Naive thymus-derived CD4-positive, alpha-beta T cell (primary cell): ENCODE results near the gene PLEKHA7. TPM values are rescaled to one million over a fixed set of nuclear protein-coding genes. Genes with fewer than 3 reads are reported as not detected.
"Not testable (repeated sequence)": the region's sequence is repeated elsewhere in the genome, so short reads cannot be mapped to it uniquely, and the experiment has no call there.

Experiments
- ATAC-seq: fragments of 150-1000 bp; cut with Tn5 transposase; 2 replicates; pipeline ENCODE4 v1.10.0; 2021; ENCODE audit warnings: mild to moderate bottlenecking, moderate library complexity
- CTCF ChIA-PET: fragments of 350-600 bp; sonication (Branson Sonifier 250); formaldehyde crosslinking; loops from one replicate; lab custom pipeline; 2021; ENCODE audit warnings: antibody characterized with exemption; lab: Charles Lee
- POLR2A ChIA-PET: fragments of 350-600 bp; sonication (Branson Sonifier 250); formaldehyde crosslinking; loops from one replicate; lab custom pipeline; 2021; ENCODE audit warnings: antibody characterized with exemption, inconsistent platforms; lab: Charles Lee
- DNase-seq, 9 donors: peaks; one replicate each; pipeline versions ENCODE4 v3.0.0 to v3.0.0-alpha.2; 2020 to 2022; ENCODE audit warnings: mixed read lengths in 1 of 9
- H3K27ac ChIP-seq: one replicate; pipeline ENCODE4 v1.7.0; 2013; ENCODE audit warnings: mild to moderate bottlenecking, low read depth, low read length, moderate library complexity
- H3K27me3 ChIP-seq, 2 donors: one replicate each; pipeline ENCODE4 v1.7.0; 2013; ENCODE audit warnings: low read length in 2 of 2, mild to moderate bottlenecking in 2 of 2, moderate library complexity in 2 of 2; ENCODE audit not compliant: control insufficient read depth in 2 of 2, insufficient read depth in 2 of 2
- H3K36me3 ChIP-seq, 3 experiments: 1 replicate in 2 of 3; 2 replicates in 1 of 3; pipeline ENCODE4 v1.7.0; 2013; ENCODE audit warnings: low read length in 3 of 3, mild to moderate bottlenecking in 3 of 3, moderate library complexity in 1 of 3; ENCODE audit not compliant: insufficient read depth in 3 of 3, control insufficient read depth in 2 of 3
- H3K4me1 ChIP-seq, 2 donors: one replicate each; pipeline ENCODE4 v1.7.0; 2013; ENCODE audit warnings: low read length in 2 of 2, mild to moderate bottlenecking in 2 of 2, moderate library complexity in 1 of 2; ENCODE audit not compliant: control insufficient read depth in 2 of 2, insufficient read depth in 2 of 2
- H3K4me3 ChIP-seq: 2 replicates; pipeline ENCODE4 v1.7.0; 2013; ENCODE audit warnings: mild to moderate bottlenecking, low read length
- H3K9me3 ChIP-seq, 3 experiments: 1 replicate in 2 of 3; 2 replicates in 1 of 3; pipeline ENCODE4 v1.7.0; 2013; ENCODE audit warnings: low read length in 3 of 3; ENCODE audit not compliant: control insufficient read depth in 2 of 3
- H3K27ac Mint-ChIP-seq, 9 donors: one replicate each; pipeline ENCODE4 v1.8.0; 2020 to 2022; ENCODE audit warnings: mixed read lengths in 9 of 9, mild to moderate bottlenecking in 8 of 9, moderate library complexity in 5 of 9, inconsistent platforms in 2 of 9
- H3K27me3 Mint-ChIP-seq, 5 donors: one replicate each; pipeline ENCODE4 v1.8.0; 2021 to 2022; ENCODE audit warnings: mixed read lengths in 5 of 5, mild to moderate bottlenecking in 1 of 5
- H3K36me3 Mint-ChIP-seq, 5 donors: one replicate each; pipeline ENCODE4 v1.8.0; 2020 to 2022; ENCODE audit warnings: mixed read lengths in 5 of 5, mild to moderate bottlenecking in 3 of 5, inconsistent platforms in 1 of 5
- H3K4me1 Mint-ChIP-seq, 7 donors: one replicate each; pipeline ENCODE4 v1.8.0; 2020 to 2022; ENCODE audit warnings: mixed read lengths in 7 of 7, mild to moderate bottlenecking in 3 of 7, inconsistent platforms in 1 of 7
- H3K4me3 Mint-ChIP-seq, 10 donors: one replicate each; pipeline ENCODE4 v1.8.0; 2020 to 2022; ENCODE audit warnings: mild to moderate bottlenecking in 10 of 10, mixed read lengths in 10 of 10, moderate library complexity in 6 of 10, inconsistent platforms in 2 of 10
- H3K9me3 Mint-ChIP-seq, 11 donors: one replicate each; pipeline ENCODE4 v1.8.0; 2020 to 2022; ENCODE audit warnings: mixed read lengths in 11 of 11, mild to moderate bottlenecking in 4 of 11, inconsistent platforms in 1 of 11, moderate library complexity in 1 of 11
- intact Hi-C, 2 donors: fragments of 100-400 bp; cut with micrococcal nuclease; formaldehyde crosslinking; loops; one replicate each; pipeline ENCODE4 v1.15.1; 2023
- polyA plus RNA-seq, 2 donors: library from polyadenylated mRNA; unstranded; fragments of 300-500 nt; fragmentation: Illumina TruSeq; gene quantifications; one replicate each; pipeline ENCODE4 v1.2.3, GENCODE V29; 2021
- total RNA-seq, 6 experiments: library from RNA in 5 of 6; stranded (reverse) in 5 of 6; gene quantifications; 1 replicate in 5 of 6; 2 replicates in 1 of 6; pipeline ENCODE4 v1.2.3 and lab custom pipeline; 2021 to 2026

PLEKHA7 gene
- total and polyA plus RNA-seq, 7 experiments from 2014 or later: 0.84 to 4.8 (median 2.4) TPM

DNA sequence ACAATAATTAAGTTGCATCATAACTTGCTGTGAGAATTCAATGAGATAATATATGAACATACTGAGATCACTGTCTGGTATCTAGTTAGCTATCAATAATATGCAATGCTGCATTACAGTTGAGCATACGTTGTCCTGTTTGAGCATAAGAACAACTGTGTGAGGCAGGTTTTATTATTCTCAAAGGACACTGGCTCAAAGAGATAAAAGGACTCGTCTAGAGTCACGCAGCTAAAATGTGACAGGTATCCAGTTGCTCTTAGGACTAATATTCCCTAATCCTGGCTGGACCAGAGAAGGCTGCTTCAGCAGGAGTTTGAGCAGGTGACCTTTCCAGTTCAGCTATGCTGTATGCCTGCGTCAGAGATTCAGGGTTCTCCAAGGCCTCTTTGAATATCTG, 92.5 kb downstream of the PLEKHA7 start:
- no peak for ATAC-seq
- DNase-seq: no peak

DNA sequence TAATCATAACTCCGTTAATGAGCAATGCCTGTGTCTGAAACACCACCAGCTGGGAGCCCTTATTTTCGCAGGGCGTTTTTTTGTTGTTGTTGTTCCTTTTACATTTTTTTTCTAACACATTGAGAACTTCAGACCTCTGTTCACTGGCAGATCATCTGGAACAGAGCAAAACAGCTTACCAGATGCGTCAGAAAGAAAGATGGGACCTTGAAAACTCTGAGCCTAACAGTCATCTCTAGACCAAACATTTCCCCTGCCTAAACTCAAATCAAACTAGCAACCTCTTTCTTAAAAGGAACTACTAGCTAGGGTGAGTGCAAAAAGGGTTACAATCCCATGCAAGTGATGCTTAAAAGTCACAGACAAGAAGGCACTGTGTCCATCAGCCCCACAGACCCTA, 93.2 kb downstream of the PLEKHA7 start:
- no peak overlapping the region for H3K27ac Mint-ChIP-seq
- H3K9me3 Mint-ChIP-seq: peaks cover 0 to 6% (median 0%) of the 10 kb centered on the region in 11 donors
- POLR2A ChIA-PET: no interaction called here
- Histone ChIP-seq H3K27ac (no peak overlapping the region), H3K36me3 (no peaks in the 10 kb centered on the region), H3K4me1 (no peaks in the 10 kb centered on the region), H3K27me3 (no peaks in the 10 kb centered on the region), H3K9me3 (no peaks in the 10 kb centered on the region), H3K4me3 (no peak overlapping the region)
- H3K4me3 Mint-ChIP-seq: no peak overlapping the region
- ATAC-seq (no peak), DNase-seq (no peak)
- peaks cover under 1 to 11% (median 2%) of the 10 kb centered on the region in 7 donors for H3K4me1 Mint-ChIP-seq
- CTCF ChIA-PET: no interaction called here
- peaks cover 19 to 41% (median 28%) of the 10 kb centered on the region in 5 donors for H3K27me3 Mint-ChIP-seq
- peaks cover 0 to 3% (median 0%) of the 10 kb centered on the region in 5 donors for H3K36me3 Mint-ChIP-seq
- intact Hi-C loops: no loop called here

More for the DNA sequence above, 92.5 kb downstream of the PLEKHA7 start:
- CTCF ChIA-PET: no interaction called here
- H3K27me3 Mint-ChIP-seq: peaks cover 24 to 47% (median 35%) of the 10 kb centered on the region in 5 donors
- peaks cover 2 to 13% (median 5%) of the 10 kb centered on the region in 7 donors for H3K4me1 Mint-ChIP-seq
- POLR2A ChIA-PET: no interaction called here
- H3K27ac ChIP-seq: no peak overlapping the region
- H3K9me3 Mint-ChIP-seq: peaks cover 0 to 6% (median 0%) of the 10 kb centered on the region in 11 donors
- no peaks in the 10 kb centered on the region for H3K9me3 ChIP-seq
- no peak overlapping the region for H3K4me3 Mint-ChIP-seq
- H3K27ac Mint-ChIP-seq: no peak overlapping the region
- no peaks in the 10 kb centered on the region for H3K36me3 ChIP-seq
- no peak overlapping the region for H3K4me3 ChIP-seq
- intact Hi-C loops: no loop called here
- H3K36me3 Mint-ChIP-seq: peaks cover 0 to 4% (median 0%) of the 10 kb centered on the region in 5 donors
- no peaks in the 10 kb centered on the region for H3K27me3 ChIP-seq
- no peaks in the 10 kb centered on the region for H3K4me1 ChIP-seq

DNA sequence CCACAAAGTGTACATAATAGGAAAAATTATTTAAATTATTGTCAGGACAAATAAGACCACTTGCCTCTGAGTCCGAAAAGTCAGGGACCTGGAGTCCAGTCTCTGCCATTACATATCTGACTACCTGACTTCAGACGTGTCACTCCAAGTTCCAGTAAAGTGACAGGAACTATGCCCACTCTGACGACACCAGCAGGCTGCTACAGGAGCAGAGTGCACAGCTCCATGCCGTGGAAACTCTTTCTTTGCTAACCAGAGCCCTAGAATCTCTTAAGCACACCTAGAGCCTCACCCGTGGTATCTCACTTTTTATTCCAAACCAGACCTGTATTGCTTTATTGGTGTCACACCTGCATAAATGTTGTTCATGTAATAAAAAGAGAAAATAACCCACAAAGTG, 93.7 kb downstream of the PLEKHA7 start:
- CTCF ChIA-PET: no interaction called here
- no peak for DNase-seq
- no peaks in the 10 kb centered on the region for H3K4me1 ChIP-seq
- no peak overlapping the region for H3K4me3 Mint-ChIP-seq
- no peaks in the 10 kb centered on the region for H3K27me3 ChIP-seq
- POLR2A ChIA-PET: no interaction called here
- peaks cover 0 to 9% (median 0%) of the 10 kb centered on the region in 7 donors for H3K4me1 Mint-ChIP-seq
- H3K27ac ChIP-seq: no peak overlapping the region
- H3K4me3 ChIP-seq: no peak overlapping the region
- intact Hi-C loops: no loop called here
- no peak overlapping the region for H3K27ac Mint-ChIP-seq
- H3K9me3 ChIP-seq: no peaks in the 10 kb centered on the region
- peaks cover 0 to 3% (median 0%) of the 10 kb centered on the region in 5 donors for H3K36me3 Mint-ChIP-seq
- no peak for ATAC-seq
- no peaks in the 10 kb centered on the region for H3K36me3 ChIP-seq
- peaks cover 0 to 6% (median 0%) of the 10 kb centered on the region in 11 donors for H3K9me3 Mint-ChIP-seq
- peaks cover 17 to 37% (median 24%) of the 10 kb centered on the region in 5 donors for H3K27me3 Mint-ChIP-seq

DNA sequence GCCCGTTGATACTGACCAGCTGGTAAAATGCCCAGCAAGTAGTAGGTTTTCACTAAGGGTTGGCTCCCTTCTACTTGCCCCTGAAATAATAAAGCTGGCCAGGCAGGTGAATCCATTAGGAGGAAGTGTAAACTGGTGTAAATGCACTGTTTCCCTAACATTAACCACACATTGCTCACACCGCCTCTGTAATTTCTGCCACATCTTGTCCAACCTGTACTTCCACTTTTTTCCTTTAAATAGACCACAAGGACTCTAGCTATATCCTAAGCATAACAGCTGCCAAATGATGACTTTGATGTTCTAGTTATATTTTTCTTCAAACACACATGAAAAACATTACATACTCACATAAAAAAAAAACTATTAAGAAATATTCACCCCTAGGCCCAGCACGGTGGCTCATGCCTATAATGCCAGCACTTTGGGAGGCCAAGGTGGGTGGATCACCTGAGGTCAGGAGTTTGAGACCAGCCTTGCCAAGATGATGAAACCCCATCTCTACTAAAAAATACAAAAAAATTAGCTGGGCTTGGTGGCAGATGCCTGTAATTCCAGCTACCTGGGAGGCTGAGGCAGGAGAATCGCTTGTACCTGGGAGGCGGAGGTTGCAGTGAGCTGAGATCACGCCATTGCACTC, 95.6 kb downstream of the PLEKHA7 start:
- H3K4me1 ChIP-seq, H3K9me3 ChIP-seq, H3K4me3 Mint-ChIP-seq, CTCF ChIA-PET, H3K4me1 Mint-ChIP-seq, H3K9me3 Mint-ChIP-seq, H3K27me3 ChIP-seq, H3K36me3 ChIP-seq, DNase-seq, H3K27ac ChIP-seq, POLR2A ChIA-PET, ATAC-seq, H3K36me3 Mint-ChIP-seq, H3K4me3 ChIP-seq, H3K27ac Mint-ChIP-seq: not testable (repeated sequence)
- intact Hi-C loops: loop anchor here in 1 of 2 donors (5.0 kb wide), 1 partner anchor 216 kb away; no protein-coding TSS in a partner anchor
- H3K27me3 Mint-ChIP-seq: peaks cover 8 to 29% (median 14%) of the 10 kb centered on the region in 5 donors

DNA sequence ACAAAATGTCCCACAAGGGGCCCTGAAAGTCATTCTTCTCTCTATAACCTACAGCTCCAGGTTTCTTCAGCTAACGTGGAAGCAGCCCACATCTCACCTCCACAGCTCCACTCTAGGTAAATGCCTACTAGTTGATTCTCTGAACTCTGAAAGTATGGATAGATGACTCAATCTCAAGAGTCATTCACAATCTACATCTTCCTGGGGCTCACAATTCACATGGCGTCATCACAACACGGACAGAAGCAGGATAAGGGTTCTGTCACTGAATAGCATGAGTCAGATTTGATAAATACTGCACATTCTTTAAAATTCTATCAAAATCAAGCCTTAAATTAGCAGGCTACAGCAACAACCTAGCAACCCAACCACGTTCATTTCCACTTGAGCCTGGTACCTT, 96.3 kb downstream of the PLEKHA7 start:
- no peak for ATAC-seq
- H3K4me1 ChIP-seq: no peaks in the 10 kb centered on the region
- H3K9me3 ChIP-seq: no peaks in the 10 kb centered on the region
- peaks cover 4 to 21% (median 7%) of the 10 kb centered on the region in 5 donors for H3K27me3 Mint-ChIP-seq
- intact Hi-C loops: loop anchor here in 1 of 2 donors (5.0 kb wide), 1 partner anchor 216 kb away; no protein-coding TSS in a partner anchor
- no peak overlapping the region for H3K27ac Mint-ChIP-seq
- DNase-seq: no peak
- H3K4me1 Mint-ChIP-seq: no peaks in the 10 kb centered on the region
- no peak overlapping the region for H3K4me3 ChIP-seq
- H3K27ac ChIP-seq: no peak overlapping the region
- peaks cover 0 to 3% (median 0%) of the 10 kb centered on the region in 5 donors for H3K36me3 Mint-ChIP-seq
- H3K9me3 Mint-ChIP-seq: peaks cover 0 to 6% (median 0%) of the 10 kb centered on the region in 11 donors
- ChIA-PET POLR2A (no interaction called here), CTCF (no interaction called here)
- no peaks in the 10 kb centered on the region for H3K27me3 ChIP-seq
- no peaks in the 10 kb centered on the region for H3K36me3 ChIP-seq
- no peak overlapping the region for H3K4me3 Mint-ChIP-seq

DNA sequence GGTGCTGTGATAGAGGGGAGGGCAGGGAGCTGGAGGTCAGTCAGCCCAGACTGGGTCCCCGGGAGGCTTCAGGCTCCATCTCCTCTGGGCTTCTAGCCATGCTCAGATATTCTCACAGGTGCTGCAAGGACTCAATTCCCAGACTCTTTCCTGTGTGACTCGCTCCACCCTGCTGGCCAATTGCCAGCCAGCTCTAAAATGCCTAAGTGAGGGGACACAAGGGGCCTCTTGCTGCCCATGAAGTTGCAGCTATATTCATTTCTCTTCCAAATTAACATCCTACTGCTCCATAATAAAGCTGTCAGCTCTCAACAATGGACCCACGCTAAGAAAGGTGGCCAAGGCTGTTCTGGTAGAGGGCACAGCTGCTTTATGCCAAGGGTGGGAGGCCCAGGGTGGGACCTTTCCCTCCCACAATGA, 101.5 kb downstream of the PLEKHA7 start:
- intact Hi-C loops: no loop called here
- peaks cover 0 to 6% (median 0%) of the 10 kb centered on the region in 11 donors for H3K9me3 Mint-ChIP-seq

DNA sequence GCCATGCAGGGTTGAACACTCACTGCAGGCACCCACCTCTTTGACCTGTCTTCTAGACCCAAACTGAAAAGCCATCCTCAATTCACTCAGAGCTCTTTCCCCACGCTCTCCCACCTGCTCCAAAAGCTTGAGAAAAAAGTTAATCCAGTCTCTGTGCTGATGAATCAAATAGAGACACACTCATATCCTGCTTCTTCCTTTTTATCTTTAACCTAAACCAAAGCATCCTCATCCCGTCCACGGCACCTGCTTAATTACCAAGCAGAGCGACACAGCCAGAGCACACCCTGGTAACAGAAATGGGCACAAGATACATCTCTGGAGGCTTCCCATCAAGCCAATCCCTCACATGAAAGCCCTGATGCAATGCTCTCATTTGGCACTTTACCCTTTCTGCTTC, 102.6 kb downstream of the PLEKHA7 start:
- Mint-ChIP-seq H3K9me3 (no peaks in the 10 kb centered on the region), H3K27ac (no peak overlapping the region), H3K4me3 (no peak overlapping the region), H3K4me1 (peaks cover 0 to 14% (median 0%) of the 10 kb centered on the region in 7 donors), H3K27me3 (no peaks in the 10 kb centered on the region), H3K36me3 (no peaks in the 10 kb centered on the region)
- intact Hi-C loops: no loop called here
- Histone ChIP-seq H3K4me1 (no peaks in the 10 kb centered on the region), H3K36me3 (no peaks in the 10 kb centered on the region), H3K9me3 (no peaks in the 10 kb centered on the region), H3K27ac (no peak overlapping the region), H3K4me3 (no peak overlapping the region), H3K27me3 (no peaks in the 10 kb centered on the region)
- ChIA-PET CTCF (no interaction called here), POLR2A (no interaction called here)
- DNase-seq: no peak
- ATAC-seq: no peak

More for the DNA sequence above, 101.5 kb downstream of the PLEKHA7 start:
- no peaks in the 10 kb centered on the region for H3K36me3 ChIP-seq
- no peaks in the 10 kb centered on the region for H3K9me3 ChIP-seq
- H3K27me3 Mint-ChIP-seq: no peaks in the 10 kb centered on the region
- peaks cover 0 to 14% (median 0%) of the 10 kb centered on the region in 7 donors for H3K4me1 Mint-ChIP-seq
- H3K27ac Mint-ChIP-seq: no peak overlapping the region
- no peak overlapping the region for H3K4me3 Mint-ChIP-seq
- POLR2A ChIA-PET: no interaction called here
- no peak for DNase-seq
- H3K27ac ChIP-seq: no peak overlapping the region
- no peak overlapping the region for H3K4me3 ChIP-seq
- H3K36me3 Mint-ChIP-seq: peaks cover 0 to 3% (median 0%) of the 10 kb centered on the region in 5 donors
- no peaks in the 10 kb centered on the region for H3K4me1 ChIP-seq
- CTCF ChIA-PET: no interaction called here
- ATAC-seq: no peak
- H3K27me3 ChIP-seq: no peaks in the 10 kb centered on the region
